HEK293 (cell line): ENCODE results near the gene DYTN.

Experiments used
- CTCF ChIA-PET: fragments of 350-600 bp; formaldehyde crosslinking; extraction: SDS; loops from one replicate; lab custom pipeline; 2021; ENCODE audit warnings: antibody characterized with exemption; lab: Yijun Ruan, JAX
- POLR2A ChIA-PET: fragments of 300-600 bp; formaldehyde crosslinking; extraction: SDS; loops from one replicate; lab custom pipeline; 2020; ENCODE audit warnings: antibody characterized with exemption, inconsistent platforms; lab: Yijun Ruan, JAX
- H3K27ac ChIP-seq: fragments of 200-500 bp; sonication (Bioruptor generic); 2 replicates; pipeline ENCODE4 v1.5.1; 2014; ENCODE audit warnings: low read depth, low read length, control low read depth, inconsistent platforms; ENCODE audit errors: extremely low read depth
- H3K36me3 ChIP-seq, 2 experiments: fragments of 200-500 bp in 1 of 2; sonication (Bioruptor generic) in 1 of 2; 1 replicate in 1 of 2; 2 replicates in 1 of 2; pipeline ENCODE4 v1.5.1; 2014 to 2017; ENCODE audit warnings: inconsistent platforms in 2 of 2, low read length in 2 of 2; ENCODE audit not compliant: control insufficient read depth in 2 of 2, insufficient read depth in 1 of 2
- H3K4me1 ChIP-seq: fragments of 200-500 bp; sonication (Bioruptor generic); 2 replicates; pipeline ENCODE4 v1.5.1; 2014; ENCODE audit warnings: mild to moderate bottlenecking, low read length, inconsistent platforms; ENCODE audit not compliant: control insufficient read depth, insufficient read depth
- H3K4me3 ChIP-seq: 2 replicates; pipeline ENCODE4 v1.5.1; 2011; ENCODE audit warnings: low read depth, mild to moderate bottlenecking, control low read depth, low read length, moderate library complexity
- H3K9me3 ChIP-seq: fragments of 200-500 bp; sonication (Bioruptor generic); 2 replicates; pipeline ENCODE4 v1.5.1; 2014; ENCODE audit warnings: low read depth, low read length, inconsistent platforms; ENCODE audit not compliant: control insufficient read depth, insufficient read depth
- HIC1 ChIP-seq: fragments of 450-650 bp; formaldehyde crosslinking; IDR thresholded peaks from 2 replicates; pipeline ENCODE4 v1.5.1; 2016; ENCODE audit warnings: missing biosample characterization, missing genetic modification characterization
- HOXD13 ChIP-seq: sonication (generic); formaldehyde crosslinking; IDR thresholded peaks from 2 replicates; pipeline ENCODE4 v1.8.0; 2022; ENCODE audit warnings: missing genetic modification reagents, borderline replicate concordance
- MEIS1 ChIP-seq: sonication (generic); formaldehyde crosslinking; IDR thresholded peaks from 2 replicates; pipeline ENCODE4 v1.8.1; 2022; ENCODE audit warnings: missing genetic modification reagents, mild to moderate bottlenecking, borderline replicate concordance
- PBX3 ChIP-seq: sonication (generic); formaldehyde crosslinking; IDR thresholded peaks from 2 replicates; pipeline ENCODE4 v1.8.1; 2022; ENCODE audit warnings: mild to moderate bottlenecking, moderate library complexity, missing genetic modification reagents
- PRDM6 ChIP-seq: fragments of 450-650 bp; formaldehyde crosslinking; IDR thresholded peaks from 2 replicates; pipeline ENCODE4 v1.5.1; 2017; ENCODE audit warnings: missing biosample characterization, missing genetic modification characterization
- SETDB1 ChIP-seq: IDR thresholded peaks from one replicate; pipeline ENCODE4 v1.6.1; 2017; ENCODE audit warnings: mild to moderate bottlenecking, low read length, moderate library complexity, mixed read lengths; ENCODE audit not compliant: insufficient read length
- SP7 ChIP-seq: fragments of 450-650 bp; formaldehyde crosslinking; IDR thresholded peaks from 2 replicates; pipeline ENCODE4 v1.5.1; 2016; ENCODE audit warnings: missing biosample characterization, missing genetic modification characterization
- ZBTB48 ChIP-seq: fragments of 450-650 bp; formaldehyde crosslinking; IDR thresholded peaks from 2 replicates; pipeline ENCODE4 v1.5.1; 2016; ENCODE audit warnings: missing biosample characterization, missing genetic modification characterization
- ZFHX2 ChIP-seq: fragments of 450-650 bp; formaldehyde crosslinking; conservative IDR thresholded peaks from 2 replicates; pipeline ENCODE4 v1.5.1; 2016; ENCODE audit warnings: missing biosample characterization, missing genetic modification characterization
- ZNF114 ChIP-seq: fragments of 450-650 bp; formaldehyde crosslinking; IDR thresholded peaks from 2 replicates; pipeline ENCODE4 v1.5.0; 2017; ENCODE audit warnings: missing biosample characterization, missing genetic modification characterization
- ZNF155 ChIP-seq: fragments of 450-650 bp; formaldehyde crosslinking; IDR thresholded peaks from 2 replicates; pipeline ENCODE4 v1.5.1; 2016; ENCODE audit warnings: missing biosample characterization, missing genetic modification characterization
- ZNF16 ChIP-seq: fragments of 450-650 bp; formaldehyde crosslinking; IDR thresholded peaks from 2 replicates; pipeline ENCODE4 v1.5.1; 2016; ENCODE audit warnings: low read depth, missing biosample characterization, missing genetic modification characterization
- ZNF202 ChIP-seq: fragments of 450-650 bp; formaldehyde crosslinking; IDR thresholded peaks from 2 replicates; pipeline ENCODE4 v1.5.1; 2016; ENCODE audit warnings: missing biosample characterization, missing genetic modification characterization, borderline replicate concordance
- ZNF221 ChIP-seq: fragments of 450-650 bp; formaldehyde crosslinking; IDR thresholded peaks from 2 replicates; pipeline ENCODE4 v1.5.1; 2017; ENCODE audit warnings: missing biosample characterization, missing genetic modification characterization, borderline replicate concordance
- ZNF366 ChIP-seq: fragments of 450-650 bp; formaldehyde crosslinking; conservative IDR thresholded peaks from 2 replicates; pipeline ENCODE4 v1.5.1; 2016; ENCODE audit warnings: missing biosample characterization, missing genetic modification characterization
- ZNF645 ChIP-seq: fragments of 450-650 bp; formaldehyde crosslinking; IDR thresholded peaks from 2 replicates; pipeline ENCODE4; 2016; ENCODE audit warnings: missing biosample characterization, missing genetic modification characterization
- ZNF707 ChIP-seq: fragments of 450-650 bp; formaldehyde crosslinking; IDR thresholded peaks from 2 replicates; pipeline ENCODE4 v1.5.1; 2016; ENCODE audit warnings: missing biosample characterization, missing genetic modification characterization
- ZNF776 ChIP-seq: fragments of 450-650 bp; formaldehyde crosslinking; IDR thresholded peaks from 2 replicates; pipeline ENCODE4 v1.5.0; 2017; ENCODE audit warnings: missing biosample characterization, missing genetic modification characterization, borderline replicate concordance
- ZNF777 ChIP-seq: fragments of 450-650 bp; formaldehyde crosslinking; IDR thresholded peaks from 2 replicates; pipeline ENCODE4 v1.5.1; 2017; ENCODE audit warnings: missing biosample characterization, missing genetic modification characterization, borderline replicate concordance
- ZXDB ChIP-seq: fragments of 450-650 bp; formaldehyde crosslinking; IDR thresholded peaks from 2 replicates; pipeline ENCODE4 v1.5.1; 2016; ENCODE audit warnings: missing biosample characterization, missing genetic modification characterization

DYTN gene

GRCh38 chr2:206611736-206612135 is 106.5 kb downstream of the DYTN start (continued):
- TF ChIP-seq ZNF776 (tag by site-specific recombination) (no peak), ZNF202 (tag by site-specific recombination) (no peak), MEIS1 (CRISPR knock-in tag) (no peak), ZNF16 (tag by site-specific recombination) (no peak)

GRCh38 chr2:206611191-206611590 is 107.0 kb downstream of the DYTN start:
- Histone ChIP-seq H3K4me3 (no peak overlapping the region), H3K9me3 (no peaks in the 10 kb centered on the region), H3K4me1 (no peaks in the 10 kb centered on the region), H3K36me3 (no peaks in the 10 kb centered on the region; a peak in 1 of 3 replicates), H3K27ac (no peak overlapping the region)
- POLR2A ChIA-PET, result no interaction called here
- TF ChIP-seq ZNF645 (tag by site-specific recombination), result no peak
- TF ChIP-seq ZNF707 (tag by site-specific recombination), result no peak
- TF ChIP-seq PRDM6 (tag by site-specific recombination), result no peak
- TF ChIP-seq SP7 (tag by site-specific recombination), result no peak
- no peak for TF ChIP-seq ZNF366 (tag by site-specific recombination)
- TF ChIP-seq ZFHX2 (tag by site-specific recombination), result no peak
- no peak for TF ChIP-seq HIC1 (tag by site-specific recombination)
- no peak for TF ChIP-seq ZBTB48 (tag by site-specific recombination)
- no peak for TF ChIP-seq ZNF777 (tag by site-specific recombination)
- no peak for TF ChIP-seq PBX3 (CRISPR knock-in tag)
- no peak for TF ChIP-seq MEIS1 (CRISPR knock-in tag)
- no peak for TF ChIP-seq ZNF221
- CTCF ChIA-PET, result no interaction called here

GRCh38 chr2:206610451-206610850 is 107.7 kb downstream of the DYTN start:
- no peaks in the 10 kb centered on the region for H3K4me1 ChIP-seq
- no peaks in the 10 kb centered on the region for H3K9me3 ChIP-seq
- TF ChIP-seq SETDB1, result no peak
- TF ChIP-seq ZXDB (tag by site-specific recombination), result no peak
- TF ChIP-seq HOXD13 (CRISPR knock-in tag), result no peak
- TF ChIP-seq ZBTB48 (tag by site-specific recombination), result no peak
- no peak for TF ChIP-seq ZNF114 (tag by site-specific recombination)
- TF ChIP-seq ZNF155 (tag by site-specific recombination), result no peak
- H3K36me3 ChIP-seq, result no peaks in the 10 kb centered on the region; a peak in 1 of 3 replicates
- ChIA-PET POLR2A (no interaction called here), CTCF (interaction anchor here (0.6 kb wide), 1 partner anchor 663 kb away, joined by 4 read pairs; no protein-coding TSS in a partner anchor)
- H3K4me3 ChIP-seq, result no peak overlapping the region
- H3K27ac ChIP-seq, result no peak overlapping the region
